CD4-positive, CD25-positive, alpha-beta regulatory T cell (primary cell): Measurements from ENCODE around the gene CYP27C1. TPM values are rescaled to one million over a fixed set of nuclear protein-coding genes. Genes with fewer than 3 reads are reported as not detected.

Experiments
- ATAC-seq, 2 donors: fragments of 150-1000 bp; cut with Tn5 transposase; one replicate each; pipeline ENCODE4 v1.10.0; 2021; ENCODE audit warnings: low read depth in 2 of 2, moderate number of reproducible peaks in 2 of 2, moderate library complexity in 1 of 2
- DNase-seq, 3 donors: peaks; one replicate each; pipeline versions ENCODE4 v3.0.0 to v3.0.0-alpha.2; 2012 to 2022; ENCODE audit warnings: mixed read lengths in 1 of 3
- H3K27ac ChIP-seq: one replicate; pipeline ENCODE4 v1.7.0; 2013; ENCODE audit warnings: mild to moderate bottlenecking, low read length; ENCODE audit not compliant: insufficient read depth, poor library complexity, severe bottlenecking
- H3K27me3 ChIP-seq: one replicate; pipeline ENCODE4 v1.7.0; 2013; ENCODE audit warnings: low read length; ENCODE audit not compliant: control insufficient read depth, insufficient read depth
- H3K36me3 ChIP-seq: one replicate; pipeline ENCODE4 v1.7.0; 2013; ENCODE audit warnings: mild to moderate bottlenecking, low read length, moderate library complexity; ENCODE audit not compliant: control insufficient read depth, insufficient read depth
- H3K4me1 ChIP-seq: 2 replicates; pipeline ENCODE4 v1.7.0; 2013; ENCODE audit warnings: mild to moderate bottlenecking, low read length; ENCODE audit not compliant: insufficient read depth, control insufficient read depth, poor library complexity, severe bottlenecking
- H3K4me3 ChIP-seq: one replicate; pipeline ENCODE4 v1.7.0; 2013; ENCODE audit warnings: low read depth, mild to moderate bottlenecking, low read length, moderate library complexity
- H3K9me3 ChIP-seq, 2 experiments: 1 replicate in 1 of 2; 2 replicates in 1 of 2; pipeline ENCODE4 v1.7.0; 2013; ENCODE audit warnings: low read length in 2 of 2, mild to moderate bottlenecking in 1 of 2, moderate library complexity in 1 of 2; ENCODE audit not compliant: control insufficient read depth in 2 of 2
- H3K27ac Mint-ChIP-seq, 3 donors: one replicate each; pipeline ENCODE4 v1.8.0; 2020 to 2022; ENCODE audit warnings: mild to moderate bottlenecking in 3 of 3, mixed read lengths in 3 of 3, moderate library complexity in 2 of 3
- H3K27me3 Mint-ChIP-seq: one replicate; pipeline ENCODE4 v1.8.0; 2022; ENCODE audit warnings: mild to moderate bottlenecking, mixed read lengths
- H3K36me3 Mint-ChIP-seq: one replicate; pipeline ENCODE4 v1.8.0; 2020; ENCODE audit warnings: mixed read lengths
- H3K4me1 Mint-ChIP-seq, 4 donors: one replicate each; pipeline ENCODE4 v1.8.0; 2020 to 2022; ENCODE audit warnings: mixed read lengths in 4 of 4, mild to moderate bottlenecking in 1 of 4
- H3K4me3 Mint-ChIP-seq, 4 donors: one replicate each; pipeline ENCODE4 v1.8.0; 2020 to 2022; ENCODE audit warnings: mild to moderate bottlenecking in 4 of 4, mixed read lengths in 4 of 4, moderate library complexity in 3 of 4
- H3K9me3 Mint-ChIP-seq, 7 donors: one replicate each; pipeline ENCODE4 v1.8.0; 2020 to 2022; ENCODE audit warnings: mixed read lengths in 7 of 7, mild to moderate bottlenecking in 3 of 7, moderate library complexity in 2 of 7
- polyA plus RNA-seq, 4 donors: library from polyadenylated mRNA; unstranded; fragments of 300-500 nt; fragmentation: Illumina TruSeq; gene quantifications; one replicate each; pipeline ENCODE4 v1.2.3, GENCODE V29; 2021
- total RNA-seq: library from RNA; stranded (reverse); gene quantifications from one replicate; pipeline ENCODE4 v1.2.3, GENCODE V29; 2022

The CYP27C1 gene
- total and polyA plus RNA-seq, 5 donors from 2014 or later = not detected

- H3K4me1 ChIP-seq = no peaks in the 10 kb centered on the region
- no peaks in the 10 kb centered on the region for H3K27me3 ChIP-seq
- H3K36me3 ChIP-seq = no peaks in the 10 kb centered on the region
- Mint-ChIP-seq H3K36me3 (no peaks in the 10 kb centered on the region), H3K4me1 (no peaks in the 10 kb centered on the region), H3K27me3 (peaks cover 19% of the 10 kb centered on the region), H3K4me3 (no peak overlapping the region), H3K9me3 (peaks cover 0 to under 1% (median 0%) of the 10 kb centered on the region in 7 donors), H3K27ac (no peak overlapping the region)
- DNase-seq = no peak
- no peak overlapping the region for H3K27ac ChIP-seq
- no peak overlapping the region for H3K4me3 ChIP-seq
- ATAC-seq = no peak
- H3K9me3 ChIP-seq = no peaks in the 10 kb centered on the region
These were observed 85.9 kb downstream of the CYP27C1 start for GRCh38 chr2:127134235-127134634.

Other genes with a start within 250 kb of the CYP27C1 start
- gene BIN1, start 113.1 kb downstream of the CYP27C1 start, total RNA-seq = 204 TPM
- gene BIN1, start 113.1 kb downstream of the CYP27C1 start, polyA plus RNA-seq = 100 to 1,000 TPM; 131 to 228 (median 157) TPM
- gene ERCC3, start 73.8 kb upstream of the CYP27C1 start, total RNA-seq = 50.2 TPM
- 10 to 100 TPM; 21.3 to 27.5 (median 25.4) TPM for gene ERCC3, start 73.8 kb upstream of the CYP27C1 start, polyA plus RNA-seq
- 95.7 TPM for gene MAP3K2, start 167.7 kb upstream of the CYP27C1 start, total RNA-seq
- gene MAP3K2, start 167.7 kb upstream of the CYP27C1 start, polyA plus RNA-seq = 10 to 100 TPM; 48.4 to 65.7 (median 50.5) TPM
- not detected for gene PROC, start 198.1 kb upstream of the CYP27C1 start, total RNA-seq
- under 1 TPM in 1 of 4 donors, not detected in 3; 0.35 TPM for gene PROC, start 198.1 kb upstream of the CYP27C1 start, polyA plus RNA-seq